ENCODE data around the gene TRIM24.
A peak's percentile ranks its signal among the peaks of the same experiment; 100 is the strongest.

TRIM24 gene

GRCh38 chr7:138425026-138425425, 35.0 kb upstream of the TRIM24 start:
- no peak for TF ChIP-seq POLR2AphosphoS5 (IDR thresholded peaks at IDR 0.05; ENCODE audit: low read depth)
- no peak for TF ChIP-seq CTCF (IDR thresholded peaks at IDR 0.05; ENCODE audit: insufficient read depth, low read length)
- no peak for TF ChIP-seq REST (IDR thresholded peaks at IDR 0.05; ENCODE audit: insufficient replicate concordance, low read depth)
- TF ChIP-seq GABPA (IDR thresholded peaks at IDR 0.05; ENCODE audit: low read depth) = no peak
- no peak for TF ChIP-seq SPI1 (IDR thresholded peaks at IDR 0.05; ENCODE audit: borderline replicate concordance, low read depth)
- no peak overlapping the region for H3K4me3 ChIP-seq (replicated peaks; ENCODE audit: insufficient read depth, low read length)
- no peaks in the 10 kb centered on the region for H3K27me3 ChIP-seq (ENCODE audit: insufficient read depth, poor library complexity, severe bottlenecking)
- DNase-seq (ENCODE audit: low read depth in 1 of 2, low spot score in 1 of 2) = no peak
- H3K27ac ChIP-seq (replicated peaks) = no peak overlapping the region

GRCh38 chr7:138429577-138430250, 30.3 kb upstream of the TRIM24 start:
- no peak overlapping the region for H3K4me3 ChIP-seq (replicated peaks; ENCODE audit: insufficient read depth, low read length)
- H3K27ac ChIP-seq (replicated peaks) = no peak overlapping the region; the same call in 1 of the 2 replicates
- TF ChIP-seq SPI1 (IDR thresholded peaks at IDR 0.05; ENCODE audit: borderline replicate concordance, low read depth) (peak; percentile 76; the same call in 1 of the 2 replicates), CTCF (IDR thresholded peaks at IDR 0.05; ENCODE audit: insufficient read depth, low read length) (no peak)
- peak in 1 of 2 experiments; percentile 20 for DNase-seq (ENCODE audit: low read depth in 1 of 2, low spot score in 1 of 2)
- H3K27me3 ChIP-seq (ENCODE audit: insufficient read depth, poor library complexity, severe bottlenecking) = no peaks in the 10 kb centered on the region

GRCh38 chr7:138431517-138431916, 28.5 kb upstream of the TRIM24 start:
- Histone ChIP-seq H3K4me3 (replicated peaks; ENCODE audit: insufficient read depth, low read length) (no peak overlapping the region), H3K27ac (replicated peaks) (no peak overlapping the region), H3K27me3 (ENCODE audit: insufficient read depth, poor library complexity, severe bottlenecking) (no peaks in the 10 kb centered on the region)
- peak in 1 of 2 experiments; percentile 41 for DNase-seq (ENCODE audit: low read depth in 1 of 2, low spot score in 1 of 2)
- peak; percentile 76 for TF ChIP-seq POLR2AphosphoS5 (IDR thresholded peaks at IDR 0.05; ENCODE audit: low read depth)
- TF ChIP-seq SPI1 (IDR thresholded peaks at IDR 0.05; ENCODE audit: borderline replicate concordance, low read depth) = no peak

GRCh38 chr7:138433583-138434443, 26.2 kb upstream of the TRIM24 start:
- H3K27ac ChIP-seq (replicated peaks) = no peak overlapping the region
- TF ChIP-seq REST (IDR thresholded peaks at IDR 0.05; ENCODE audit: insufficient replicate concordance, low read depth) (no peak), SPI1 (IDR thresholded peaks at IDR 0.05; ENCODE audit: borderline replicate concordance, low read depth) (no peak), GABPA (IDR thresholded peaks at IDR 0.05; ENCODE audit: low read depth) (no peak), POLR2AphosphoS5 (IDR thresholded peaks at IDR 0.05; ENCODE audit: low read depth) (no peak), CTCF (IDR thresholded peaks at IDR 0.05; ENCODE audit: insufficient read depth, low read length) (no peak)
- no peaks in the 10 kb centered on the region for H3K27me3 ChIP-seq (ENCODE audit: insufficient read depth, poor library complexity, severe bottlenecking)
- no peak overlapping the region for H3K4me3 ChIP-seq (replicated peaks; ENCODE audit: insufficient read depth, low read length)
- no peak for DNase-seq (ENCODE audit: low read depth in 1 of 2, low spot score in 1 of 2)
